ENCODE data around the gene MYMX. TPM values are rescaled to one million over a fixed set of nuclear protein-coding genes. Genes with fewer than 3 reads are reported as not detected.

The MYMX gene
- total and polyA plus RNA-seq, 2 of the 13 experiments (the other 11 are each of a cell fraction or from before 2014, with no cell fraction given): not detected

DNA sequence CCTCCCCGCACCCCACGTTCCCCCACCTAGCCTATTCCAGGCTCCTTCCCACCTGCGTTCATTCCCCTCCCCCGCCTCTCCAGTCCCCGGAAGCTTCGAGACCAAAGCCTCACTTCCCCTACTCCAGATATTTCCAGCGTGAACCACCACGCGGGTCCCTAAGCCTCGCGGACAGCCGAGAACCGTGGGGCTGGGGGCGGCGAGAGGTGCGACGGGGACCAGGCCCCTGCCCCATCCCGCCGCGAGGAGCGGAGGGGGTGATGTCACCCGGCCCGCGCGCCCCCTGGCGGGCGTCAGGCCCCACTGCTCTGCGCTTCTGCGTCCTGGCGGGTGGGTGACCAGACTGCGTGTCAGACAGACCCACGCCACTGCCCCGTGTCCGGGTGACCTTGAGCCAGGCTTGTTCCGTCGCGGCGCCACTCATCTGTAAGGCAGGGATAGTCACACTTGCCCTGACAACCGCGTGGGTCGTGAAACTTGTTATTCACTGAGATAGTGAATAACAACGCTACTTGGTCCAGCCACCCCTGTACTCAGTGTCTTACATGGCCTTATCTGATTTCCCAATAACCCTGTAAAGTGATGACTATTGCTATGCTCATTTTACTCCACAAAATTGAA, 21.2 kb downstream of the MYMX start (continued):
- TF ChIP-seq ZNF644 (CRISPR knock-in tag; IDR thresholded peaks at IDR 0.05; ENCODE audit: low read depth) (no peak), NFE2L1 (CRISPR knock-in tag; IDR thresholded peaks at IDR 0.05; ENCODE audit: borderline replicate concordance) (no peak), ZBTB7A (CRISPR knock-in tag; IDR thresholded peaks at IDR 0.05) (peak; percentile 98), ZNF296 (CRISPR knock-in tag; conservative IDR thresholded peaks at IDR 0.05) (no peak), TRAFD1 (CRISPR knock-in tag; IDR thresholded peaks at IDR 0.05; ENCODE audit: borderline replicate concordance) (no peak), ZNF292 (CRISPR knock-in tag; IDR thresholded peaks at IDR 0.05; ENCODE audit: borderline replicate concordance, low read depth) (no peak), U2AF2 (IDR thresholded peaks at IDR 0.05; ENCODE audit: low read depth, low read length) (no peak), ZNF30 (CRISPR knock-in tag; IDR thresholded peaks at IDR 0.05) (no peak; the same call in 1 of the 2 replicates), SMARCE1 (IDR thresholded peaks at IDR 0.05; ENCODE audit: borderline replicate concordance) (no peak), PITX1 (CRISPR knock-in tag; IDR thresholded peaks at IDR 0.05) (no peak), KDM1A (CRISPR knock-in tag; IDR thresholded peaks at IDR 0.05) (peak; percentile 51; the same call in 1 of the 2 replicates), SMARCC2 (IDR thresholded peaks at IDR 0.05) (no peak), ELF1 (CRISPR knock-in tag; IDR thresholded peaks at IDR 0.05) (0 out of 2 replicates have a peak, but pooled peaks have one; percentile 12), FOXC1 (CRISPR knock-in tag; IDR thresholded peaks at IDR 0.05; ENCODE audit: borderline replicate concordance) (no peak; the same call in 1 of the 2 replicates), ZNF709 (CRISPR knock-in tag; IDR thresholded peaks at IDR 0.05) (peak; percentile 69; the same call in 1 of the 2 replicates), KLF12 (CRISPR knock-in tag; IDR thresholded peaks at IDR 0.05; ENCODE audit: borderline replicate concordance) (peak; percentile 95), CBFB (CRISPR knock-in tag; IDR thresholded peaks at IDR 0.05) (peak; percentile 67; the same call in 1 of the 2 replicates)
- TF ChIP-seq, protein P1, sequence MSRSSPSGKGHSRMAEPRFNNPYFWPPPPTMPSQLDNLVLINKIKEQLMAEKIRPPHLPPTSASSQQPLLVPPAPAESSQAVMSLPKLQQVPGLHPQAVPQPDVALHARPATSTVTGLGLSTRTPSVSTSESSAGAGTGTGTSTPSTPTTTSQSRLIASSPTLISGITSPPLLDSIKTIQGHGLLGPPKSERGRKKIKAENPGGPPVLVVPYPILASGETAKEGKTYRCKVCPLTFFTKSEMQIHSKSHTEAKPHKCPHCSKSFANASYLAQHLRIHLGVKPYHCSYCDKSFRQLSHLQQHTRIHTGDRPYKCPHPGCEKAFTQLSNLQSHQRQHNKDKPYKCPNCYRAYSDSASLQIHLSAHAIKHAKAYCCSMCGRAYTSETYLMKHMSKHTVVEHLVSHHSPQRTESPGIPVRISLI (CRISPR knock-in tag; IDR thresholded peaks at IDR 0.05; ENCODE audit: borderline replicate concordance): 0 out of 2 replicates have a peak, but pooled peaks have one; percentile 45
- TF ChIP-seq, protein P2, sequence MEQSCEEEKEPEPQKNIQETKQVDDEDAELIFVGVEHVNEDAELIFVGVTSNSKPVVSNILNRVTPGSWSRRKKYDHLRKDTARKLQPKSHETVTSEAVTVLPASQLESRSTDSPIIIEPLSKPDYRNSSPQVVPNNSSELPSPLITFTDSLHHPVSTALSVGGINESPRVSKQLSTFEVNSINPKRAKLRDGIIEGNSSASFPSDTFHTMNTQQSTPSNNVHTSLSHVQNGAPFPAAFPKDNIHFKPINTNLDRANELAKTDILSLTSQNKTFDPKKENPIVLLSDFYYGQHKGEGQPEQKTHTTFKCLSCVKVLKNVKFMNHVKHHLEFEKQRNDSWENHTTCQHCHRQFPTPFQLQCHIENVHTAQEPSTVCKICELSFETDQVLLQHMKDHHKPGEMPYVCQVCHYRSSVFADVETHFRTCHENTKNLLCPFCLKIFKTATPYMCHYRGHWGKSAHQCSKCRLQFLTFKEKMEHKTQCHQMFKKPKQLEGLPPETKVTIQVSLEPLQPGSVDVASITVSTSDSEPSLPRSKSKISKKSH (CRISPR knock-in tag; IDR thresholded peaks at IDR 0.05; ENCODE audit: borderline replicate concordance): peak; percentile 62; the same call in 1 of the 2 replicates
- TF ChIP-seq, protein P3, sequence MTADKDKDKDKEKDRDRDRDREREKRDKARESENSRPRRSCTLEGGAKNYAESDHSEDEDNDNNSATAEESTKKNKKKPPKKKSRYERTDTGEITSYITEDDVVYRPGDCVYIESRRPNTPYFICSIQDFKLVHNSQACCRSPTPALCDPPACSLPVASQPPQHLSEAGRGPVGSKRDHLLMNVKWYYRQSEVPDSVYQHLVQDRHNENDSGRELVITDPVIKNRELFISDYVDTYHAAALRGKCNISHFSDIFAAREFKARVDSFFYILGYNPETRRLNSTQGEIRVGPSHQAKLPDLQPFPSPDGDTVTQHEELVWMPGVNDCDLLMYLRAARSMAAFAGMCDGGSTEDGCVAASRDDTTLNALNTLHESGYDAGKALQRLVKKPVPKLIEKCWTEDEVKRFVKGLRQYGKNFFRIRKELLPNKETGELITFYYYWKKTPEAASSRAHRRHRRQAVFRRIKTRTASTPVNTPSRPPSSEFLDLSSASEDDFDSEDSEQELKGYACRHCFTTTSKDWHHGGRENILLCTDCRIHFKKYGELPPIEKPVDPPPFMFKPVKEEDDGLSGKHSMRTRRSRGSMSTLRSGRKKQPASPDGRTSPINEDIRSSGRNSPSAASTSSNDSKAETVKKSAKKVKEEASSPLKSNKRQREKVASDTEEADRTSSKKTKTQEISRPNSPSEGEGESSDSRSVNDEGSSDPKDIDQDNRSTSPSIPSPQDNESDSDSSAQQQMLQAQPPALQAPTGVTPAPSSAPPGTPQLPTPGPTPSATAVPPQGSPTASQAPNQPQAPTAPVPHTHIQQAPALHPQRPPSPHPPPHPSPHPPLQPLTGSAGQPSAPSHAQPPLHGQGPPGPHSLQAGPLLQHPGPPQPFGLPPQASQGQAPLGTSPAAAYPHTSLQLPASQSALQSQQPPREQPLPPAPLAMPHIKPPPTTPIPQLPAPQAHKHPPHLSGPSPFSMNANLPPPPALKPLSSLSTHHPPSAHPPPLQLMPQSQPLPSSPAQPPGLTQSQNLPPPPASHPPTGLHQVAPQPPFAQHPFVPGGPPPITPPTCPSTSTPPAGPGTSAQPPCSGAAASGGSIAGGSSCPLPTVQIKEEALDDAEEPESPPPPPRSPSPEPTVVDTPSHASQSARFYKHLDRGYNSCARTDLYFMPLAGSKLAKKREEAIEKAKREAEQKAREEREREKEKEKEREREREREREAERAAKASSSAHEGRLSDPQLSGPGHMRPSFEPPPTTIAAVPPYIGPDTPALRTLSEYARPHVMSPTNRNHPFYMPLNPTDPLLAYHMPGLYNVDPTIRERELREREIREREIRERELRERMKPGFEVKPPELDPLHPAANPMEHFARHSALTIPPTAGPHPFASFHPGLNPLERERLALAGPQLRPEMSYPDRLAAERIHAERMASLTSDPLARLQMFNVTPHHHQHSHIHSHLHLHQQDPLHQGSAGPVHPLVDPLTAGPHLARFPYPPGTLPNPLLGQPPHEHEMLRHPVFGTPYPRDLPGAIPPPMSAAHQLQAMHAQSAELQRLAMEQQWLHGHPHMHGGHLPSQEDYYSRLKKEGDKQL (CRISPR knock-in tag; IDR thresholded peaks at IDR 0.05; ENCODE audit: low read depth): 0 out of 2 replicates have a peak, but pooled peaks have one; percentile 9
